ENCODE results near the gene N4BP2.

GRCh38 chr4:40038977-40039376 is 17.7 kb upstream of the N4BP2 start:
- TF ChIP-seq CTCF (IDR thresholded peaks at IDR 0.05) (no peak), POLR2A (IDR thresholded peaks at IDR 0.05) (no peak)
